GM12878 (cell line): Measurements from ENCODE around the gene UTS2R. TPM values are rescaled to one million over a fixed set of nuclear protein-coding genes. Genes with fewer than 3 reads are reported as not detected.
"Not testable (repeated sequence)": the region's sequence is repeated elsewhere in the genome, so short reads cannot be mapped to it uniquely, and the experiment has no call there.

Experiments used
- ATAC-seq: fragments of 200-7000 bp; cut with Tn5 transposase; 3 replicates; pipeline ENCODE4 v1.9.1; 2020; ENCODE audit warnings: mild to moderate bottlenecking, moderate library complexity
- BruUV-seq: library from RNA; stranded (reverse); fragments of 400-500 nt; replicated peaks from 2 replicates; lab custom pipeline; 2021; lab: Mats Ljungman, UMichigan
- CTCF ChIA-PET: fragments of 300-600 bp; sonication (Branson Sonifier 250); formaldehyde crosslinking; extraction: SDS; loops from one replicate; lab custom pipeline; 2021; ENCODE audit warnings: inconsistent platforms; lab: Yijun Ruan, JAX
- POLR2A ChIA-PET: fragments of 350-600 bp; formaldehyde crosslinking; extraction: SDS; loops from one replicate; lab custom pipeline; 2021; ENCODE audit warnings: inconsistent platforms; lab: Charles Lee
- RAD21 ChIA-PET: fragments of 300-600 bp; sonication (Branson Sonifier 250); formaldehyde crosslinking; loops from one replicate; lab custom pipeline; 2023; ENCODE audit warnings: antibody characterized with exemption; ENCODE audit not compliant: unreplicated experiment; lab: Charles Lee
- SMC1A ChIA-PET: fragments of 300-600 bp; sonication (Branson Sonifier 250); formaldehyde crosslinking; loops from one replicate; lab custom pipeline; 2023; ENCODE audit not compliant: unreplicated experiment, uncharacterized antibody; lab: Charles Lee
- DNase-seq: peaks from one replicate; pipeline ENCODE4 v3.0.0-alpha.2; 2011; ENCODE audit warnings: low read depth, low spot score
- FAIRE-seq: peaks from 3 replicates; lab custom pipeline; 2011; peaks lifted over from hg19 to GRCh38; lab: Jason Lieb, UNC
- H2AFZ ChIP-seq: 2 replicates; pipeline ENCODE4 v1.6.0; 2011; ENCODE audit warnings: low read depth, low read length, control low read depth; ENCODE audit not compliant: control insufficient read depth
- H3K27ac ChIP-seq: 2 replicates; pipeline ENCODE4 v1.5.1; 2011; ENCODE audit warnings: control low read depth; ENCODE audit not compliant: control insufficient read depth, insufficient read depth
- H3K27me3 ChIP-seq, 2 experiments: replicated peaks in 1 of 2; 2 replicates each; pipeline versions ENCODE4 v1.6.0 to v1.6.1; 2011; ENCODE audit warnings: low read length in 1 of 2; ENCODE audit not compliant: control insufficient read depth in 2 of 2, insufficient read depth in 2 of 2
- H3K36me3 ChIP-seq, 2 experiments: 2 replicates each; pipeline ENCODE4 v1.5.1; 2011; ENCODE audit warnings: low read length in 1 of 2; ENCODE audit not compliant: control insufficient read depth in 2 of 2, insufficient read depth in 2 of 2
- H3K4me1 ChIP-seq: 2 replicates; pipeline ENCODE4 v1.6.1; 2011; ENCODE audit warnings: mild to moderate bottlenecking, low read length, moderate library complexity, mixed read lengths; ENCODE audit not compliant: control insufficient read depth, insufficient read depth
- H3K4me2 ChIP-seq: 2 replicates; pipeline ENCODE4 v1.6.0; 2011; ENCODE audit warnings: control low read depth; ENCODE audit not compliant: control insufficient read depth, insufficient read depth
- H3K4me3 ChIP-seq: fragments of 200-600 bp; sonication (generic); 2 replicates; pipeline ENCODE4 v1.5.1; 2016
- H3K79me2 ChIP-seq: 2 replicates; pipeline ENCODE4 v1.6.0; 2011; ENCODE audit warnings: low read length; ENCODE audit not compliant: control insufficient read depth, insufficient read depth
- H3K9ac ChIP-seq: 2 replicates; pipeline ENCODE4 v1.8.0; 2011; ENCODE audit warnings: low read length, control low read depth, mixed read lengths; ENCODE audit not compliant: control insufficient read depth, insufficient read depth
- H3K9me3 ChIP-seq: replicated peaks from 3 replicates; pipeline ENCODE4 v1.5.1; 2011; ENCODE audit warnings: mild to moderate bottlenecking, low read length; ENCODE audit not compliant: control insufficient read depth, insufficient read depth
- H4K20me1 ChIP-seq: 2 replicates; pipeline ENCODE4 v1.6.0; 2011; ENCODE audit not compliant: control insufficient read depth, insufficient read depth
- BHLHE40 ChIP-seq, 2 experiments: fragments of 450-650 bp in 1 of 2; IDR thresholded peaks; 2 replicates each; pipeline ENCODE4 v1.6.1; 2011 to 2017; ENCODE audit warnings: low read depth in 2 of 2, borderline replicate concordance in 1 of 2, improper control_type of control experiment in 1 of 2, low read length in 1 of 2, mild to moderate bottlenecking in 1 of 2
- MYB ChIP-seq: fragments of 150-350 bp; IDR thresholded peaks from 2 replicates; pipeline ENCODE4 v1.6.1; 2014; ENCODE audit warnings: mild to moderate bottlenecking, low read depth, low read length, borderline replicate concordance
- WGBS: methylation state at CpG from one replicate; pipeline ENCODE4 v1.1.6; 2016; ENCODE audit warnings: low lambda C conversion rate; ENCODE audit not compliant: insufficient replicate concordance, insufficient coverage; ENCODE audit errors: missing lambda C conversion rate; 5-methylcytosine and 5-hydroxymethylcytosine counted together
- in situ Hi-C: fragments of 300-500 bp; cut with MboI; formaldehyde crosslinking; loops from 9 replicates; pipeline ENCODE4 v1.14.3; 2018; ENCODE audit warnings: mixed read lengths
- intact Hi-C: fragments of 100-400 bp; cut with micrococcal nuclease; formaldehyde crosslinking; loops from one replicate; pipeline ENCODE4 v1.14.2; 2022; ENCODE audit not compliant: unreplicated experiment
- polyA plus RNA-seq, 11 experiments: library from polyadenylated mRNA; depleted of rRNA in 4 of 11; unstranded in 6 of 11; stranded (reverse) in 5 of 11; fragments of >200 nt; fragmentation: Nextera tagmentation in 4 of 11; fragmentation: Illumina TruSeq in 1 of 11; extraction: Ambion mirVana in 4 of 11; extraction: Trizol in 1 of 11; gene quantifications; 1 replicate in 1 of 11; 2 replicates in 10 of 11; pipeline versions ENCODE4 v1.2.1 to v1.2.3, GENCODE V29; 2011 to 2016; ENCODE audit warnings: inconsistent platforms in 2 of 11, missing spikeins in 2 of 11, low read depth in 1 of 11
- total RNA-seq, 4 experiments: library from RNA; depleted of rRNA in 3 of 4; stranded (reverse); fragments of >200 nt in 3 of 4; fragmentation: Illumina TruSeq in 1 of 4; extraction: Trizol in 1 of 4; gene quantifications; 2 replicates each; pipeline versions ENCODE4 v1.2.1 to v1.2.3, GENCODE V29; 2013 to 2021
- TF ChIP-seq, protein P1 (sequence below): IDR thresholded peaks from 2 replicates; pipeline ENCODE4 v1.6.1; 2012; ENCODE audit warnings: improper control_type of control experiment, low read depth, low read length; ENCODE audit not compliant: insufficient replicate concordance

The UTS2R gene
- total and polyA plus RNA-seq, 10 of the 15 experiments (the other 5 are each of a cell fraction or from before 2014, with no cell fraction given): 0.04 to 0.36 (median 0.11) TPM; not detected in 6

DNA sequence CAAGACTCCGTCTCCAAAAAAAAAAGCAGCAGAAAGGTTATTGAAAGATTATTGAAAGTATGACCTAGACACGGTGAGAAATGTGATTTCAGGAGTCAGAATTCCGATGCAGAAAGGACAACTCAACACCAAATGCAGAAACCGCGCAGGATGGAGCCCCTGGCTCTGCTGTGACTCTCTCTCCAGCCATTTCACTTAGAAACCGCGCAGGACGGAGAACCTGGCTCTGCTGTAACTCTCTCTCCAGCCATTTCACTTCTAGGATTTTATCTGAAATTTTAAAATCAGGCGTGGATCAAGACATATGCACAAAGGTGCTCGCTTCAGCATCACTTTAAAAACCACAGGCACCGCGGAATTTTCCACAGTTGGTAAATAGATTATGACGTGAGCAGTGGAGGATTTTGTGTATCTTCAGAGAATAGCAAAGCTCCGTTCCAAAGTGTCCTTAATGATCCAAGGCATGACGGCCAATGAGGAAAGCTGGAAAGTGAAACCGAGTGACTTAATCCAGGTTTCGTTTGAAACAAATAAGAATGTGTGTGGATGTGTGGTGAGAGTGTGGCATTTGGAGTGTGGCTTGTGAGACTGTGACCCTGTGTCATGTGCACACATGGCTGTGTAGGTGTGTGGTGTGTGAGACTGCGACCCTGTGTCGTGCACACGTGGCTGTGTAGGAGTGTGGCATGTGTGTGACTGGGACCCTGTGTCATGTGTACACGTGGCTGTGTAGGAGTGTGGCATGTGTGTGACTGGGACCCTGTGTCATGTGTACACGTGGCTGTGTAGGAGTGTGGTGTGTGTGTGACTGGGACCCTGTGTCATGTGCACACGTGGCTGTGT is 9.5 kb downstream of the UTS2R start (continued):
- TF ChIP-seq, protein P1, sequence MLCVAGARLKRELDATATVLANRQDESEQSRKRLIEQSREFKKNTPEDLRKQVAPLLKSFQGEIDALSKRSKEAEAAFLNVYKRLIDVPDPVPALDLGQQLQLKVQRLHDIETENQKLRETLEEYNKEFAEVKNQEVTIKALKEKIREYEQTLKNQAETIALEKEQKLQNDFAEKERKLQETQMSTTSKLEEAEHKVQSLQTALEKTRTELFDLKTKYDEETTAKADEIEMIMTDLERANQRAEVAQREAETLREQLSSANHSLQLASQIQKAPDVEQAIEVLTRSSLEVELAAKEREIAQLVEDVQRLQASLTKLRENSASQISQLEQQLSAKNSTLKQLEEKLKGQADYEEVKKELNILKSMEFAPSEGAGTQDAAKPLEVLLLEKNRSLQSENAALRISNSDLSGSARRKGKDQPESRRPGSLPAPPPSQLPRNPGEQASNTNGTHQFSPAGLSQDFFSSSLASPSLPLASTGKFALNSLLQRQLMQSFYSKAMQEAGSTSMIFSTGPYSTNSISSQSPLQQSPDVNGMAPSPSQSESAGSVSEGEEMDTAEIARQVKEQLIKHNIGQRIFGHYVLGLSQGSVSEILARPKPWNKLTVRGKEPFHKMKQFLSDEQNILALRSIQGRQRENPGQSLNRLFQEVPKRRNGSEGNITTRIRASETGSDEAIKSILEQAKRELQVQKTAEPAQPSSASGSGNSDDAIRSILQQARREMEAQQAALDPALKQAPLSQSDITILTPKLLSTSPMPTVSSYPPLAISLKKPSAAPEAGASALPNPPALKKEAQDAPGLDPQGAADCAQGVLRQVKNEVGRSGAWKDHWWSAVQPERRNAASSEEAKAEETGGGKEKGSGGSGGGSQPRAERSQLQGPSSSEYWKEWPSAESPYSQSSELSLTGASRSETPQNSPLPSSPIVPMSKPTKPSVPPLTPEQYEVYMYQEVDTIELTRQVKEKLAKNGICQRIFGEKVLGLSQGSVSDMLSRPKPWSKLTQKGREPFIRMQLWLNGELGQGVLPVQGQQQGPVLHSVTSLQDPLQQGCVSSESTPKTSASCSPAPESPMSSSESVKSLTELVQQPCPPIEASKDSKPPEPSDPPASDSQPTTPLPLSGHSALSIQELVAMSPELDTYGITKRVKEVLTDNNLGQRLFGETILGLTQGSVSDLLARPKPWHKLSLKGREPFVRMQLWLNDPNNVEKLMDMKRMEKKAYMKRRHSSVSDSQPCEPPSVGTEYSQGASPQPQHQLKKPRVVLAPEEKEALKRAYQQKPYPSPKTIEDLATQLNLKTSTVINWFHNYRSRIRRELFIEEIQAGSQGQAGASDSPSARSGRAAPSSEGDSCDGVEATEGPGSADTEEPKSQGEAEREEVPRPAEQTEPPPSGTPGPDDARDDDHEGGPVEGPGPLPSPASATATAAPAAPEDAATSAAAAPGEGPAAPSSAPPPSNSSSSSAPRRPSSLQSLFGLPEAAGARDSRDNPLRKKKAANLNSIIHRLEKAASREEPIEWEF: no peak
- TF ChIP-seq MYB: no peak

DNA sequence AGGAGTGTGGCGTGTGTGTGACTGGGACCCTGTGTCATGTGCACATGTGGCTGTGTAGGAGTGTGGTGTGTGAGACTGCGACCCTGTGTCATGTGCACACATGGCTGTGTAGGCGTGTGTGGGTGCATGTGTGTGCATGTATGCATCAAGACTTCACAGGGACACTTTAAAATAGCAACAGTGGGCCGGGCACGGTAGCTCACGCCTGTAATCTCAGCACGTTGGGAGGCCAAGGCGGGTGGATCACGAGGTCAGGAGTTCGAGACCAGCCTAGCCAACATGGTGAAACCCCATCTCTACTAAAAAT is 10.1 kb downstream of the UTS2R start:
- H3K27ac ChIP-seq, POLR2A ChIA-PET, H3K4me2 ChIP-seq, ATAC-seq, intact Hi-C loops, H2AFZ ChIP-seq, H3K36me3 ChIP-seq, BruUV-seq, H3K4me1 ChIP-seq, DNase-seq, SMC1A ChIA-PET, H3K9me3 ChIP-seq, H3K4me3 ChIP-seq, H3K27me3 ChIP-seq, FAIRE-seq, H3K9ac ChIP-seq, RAD21 ChIA-PET, in situ Hi-C loops, H3K79me2 ChIP-seq, CTCF ChIA-PET, H4K20me1 ChIP-seq: not testable (repeated sequence)
- TF ChIP-seq BHLHE40 (IDR thresholded peaks at IDR 0.05; ENCODE audit: borderline replicate concordance in 1 of 2, low read depth in 2 of 2, low read length in 1 of 2): peak in 1 of 2 experiments; percentile 54; a peak in 1 of 4 replicates
- 59% methylated on average over 10 of the region's 10 CpGs for WGBS

DNA sequence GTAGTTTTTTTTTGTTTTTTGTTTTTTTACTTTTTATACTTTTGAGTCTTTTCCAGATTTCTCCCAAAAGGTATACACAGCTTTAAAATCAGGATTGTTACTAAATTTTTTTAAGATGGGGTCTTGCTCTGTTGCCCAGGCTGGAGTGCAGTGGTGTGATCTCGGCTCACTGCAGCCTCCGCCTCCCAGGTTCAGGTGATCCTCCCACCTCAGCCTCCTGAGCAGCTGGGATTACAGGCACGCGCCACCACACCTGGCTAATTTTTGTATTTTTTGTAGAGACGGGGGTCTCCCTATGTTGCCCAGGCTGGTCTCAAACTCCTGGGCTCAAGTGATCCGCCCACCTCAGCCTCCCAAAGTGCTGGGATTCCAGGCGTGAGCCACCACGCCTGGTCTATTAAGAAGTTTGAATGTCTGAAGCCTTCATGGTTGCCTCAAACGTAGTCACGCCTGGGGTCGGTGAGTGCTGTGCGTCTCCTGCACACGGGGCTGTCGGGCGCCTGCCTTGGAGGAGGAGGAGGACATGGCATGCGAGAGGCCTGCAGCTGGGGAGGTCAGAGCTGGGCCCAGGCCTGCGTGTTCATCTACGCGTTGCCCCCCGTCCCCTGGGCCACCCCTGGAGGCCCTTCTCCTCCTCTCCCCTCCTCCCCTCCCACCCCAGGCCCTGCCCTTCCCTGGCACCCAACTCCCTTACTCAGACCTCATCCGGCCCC is 10.8 kb downstream of the UTS2R start:
- FAIRE-seq, ATAC-seq, intact Hi-C loops: not testable (repeated sequence)

More for the DNA sequence above, 10.8 kb downstream of the UTS2R start:
- DNase-seq, H3K9me3 ChIP-seq, H4K20me1 ChIP-seq, H3K36me3 ChIP-seq, in situ Hi-C loops, SMC1A ChIA-PET, H3K27me3 ChIP-seq, H2AFZ ChIP-seq, RAD21 ChIA-PET, BruUV-seq, H3K4me1 ChIP-seq, H3K79me2 ChIP-seq, H3K9ac ChIP-seq, H3K27ac ChIP-seq, H3K4me3 ChIP-seq, H3K4me2 ChIP-seq, CTCF ChIA-PET: not testable (repeated sequence)
- POLR2A ChIA-PET: interaction anchor here (0.6 kb wide), 1 partner anchor 14 kb away, joined by 3 read pairs; no protein-coding TSS in a partner anchor
- WGBS: 79% methylated on average over 20 of the region's 21 CpGs
